Activated T-cell treated with anti-CD3 and anti-CD28 coated beads for 4 hours (primary cell): ENCODE measurements around the gene PICALM.
"Not testable (repeated sequence)": the region's sequence is repeated elsewhere in the genome, so short reads cannot be mapped to it uniquely, and the experiment has no call there.

ENCODE experiments used
- DNase-seq: peaks from one replicate; pipeline ENCODE4 v3.0.0-alpha.2; 2020

PICALM gene

DNA sequence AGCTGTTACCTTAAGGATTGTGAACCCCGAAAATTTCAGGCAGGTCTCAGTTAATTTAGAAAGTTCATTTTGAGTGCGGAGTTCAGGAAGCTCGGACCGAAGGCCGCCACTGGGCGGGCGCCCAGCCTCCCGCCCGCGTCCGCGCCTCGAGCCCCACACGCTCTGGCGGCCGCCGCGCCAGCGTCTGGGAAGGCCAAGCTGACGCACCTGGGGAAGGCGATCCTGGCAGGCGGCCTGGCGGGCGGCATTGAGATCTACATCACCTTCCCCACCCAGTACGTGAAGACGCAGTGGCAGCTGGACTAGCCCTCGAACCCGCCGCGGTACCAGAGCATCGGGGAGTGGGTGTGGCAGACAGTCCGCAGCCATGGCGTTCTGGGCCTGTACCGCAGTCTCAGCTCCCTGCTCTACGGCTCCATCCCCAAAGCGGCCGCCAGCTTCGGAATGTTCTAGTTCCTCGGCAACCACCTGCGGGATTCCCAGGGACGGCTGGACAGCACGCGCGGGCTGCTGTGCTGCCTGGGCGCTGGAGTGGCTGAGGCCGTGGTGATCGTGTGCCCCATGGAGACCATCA is 134.2 kb downstream of the PICALM start:
- DNase-seq: no peak

DNA sequence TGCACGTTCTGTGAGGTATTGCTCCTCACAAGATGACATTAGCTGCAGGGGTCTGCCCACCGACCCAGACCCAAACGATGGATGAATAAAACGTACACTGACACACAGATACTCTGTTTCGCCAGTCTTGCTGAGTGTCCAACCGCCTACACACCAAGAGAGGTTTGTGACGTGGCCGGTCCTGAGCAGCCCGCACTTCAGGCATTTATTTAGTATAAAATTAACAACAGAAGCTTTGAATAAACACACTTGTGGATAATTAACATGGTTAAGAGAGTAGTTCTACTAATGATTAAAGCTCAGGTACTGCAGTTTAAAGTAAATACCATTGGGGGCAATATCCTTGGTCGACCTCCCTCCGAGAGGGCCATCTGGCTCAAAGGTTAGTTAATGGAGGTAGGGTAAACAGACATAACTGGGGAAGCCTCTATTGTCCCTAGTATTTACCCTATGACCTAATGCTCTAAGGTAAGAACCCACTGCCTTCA is 138.0 kb downstream of the PICALM start:
- DNase-seq: no peak

DNA sequence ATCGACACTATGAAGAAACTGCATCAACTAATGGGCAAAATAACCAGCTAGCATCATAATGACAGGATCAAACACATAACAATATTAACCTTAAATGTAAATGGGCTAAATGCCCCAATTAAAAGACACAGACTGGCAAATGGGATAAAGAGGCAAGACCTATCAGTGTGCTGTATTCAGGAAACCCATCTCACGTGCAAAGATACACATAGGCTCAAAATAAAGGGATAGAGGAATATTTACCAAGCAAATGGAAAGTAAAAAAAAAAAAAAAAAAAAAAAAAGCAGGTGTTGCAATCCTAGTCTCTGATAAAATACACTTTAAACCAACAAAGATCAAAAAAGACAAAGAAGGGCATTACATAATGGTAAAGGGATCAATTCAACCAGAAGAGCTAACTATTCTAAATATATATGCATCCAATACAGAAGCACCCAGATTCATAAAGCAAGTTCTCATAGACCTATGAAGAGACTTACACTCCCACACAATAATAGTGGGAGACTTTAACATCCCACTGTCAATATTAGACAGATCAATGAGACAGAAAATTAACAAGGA is 142.2 kb downstream of the PICALM start:
- not testable (repeated sequence) for DNase-seq

DNA sequence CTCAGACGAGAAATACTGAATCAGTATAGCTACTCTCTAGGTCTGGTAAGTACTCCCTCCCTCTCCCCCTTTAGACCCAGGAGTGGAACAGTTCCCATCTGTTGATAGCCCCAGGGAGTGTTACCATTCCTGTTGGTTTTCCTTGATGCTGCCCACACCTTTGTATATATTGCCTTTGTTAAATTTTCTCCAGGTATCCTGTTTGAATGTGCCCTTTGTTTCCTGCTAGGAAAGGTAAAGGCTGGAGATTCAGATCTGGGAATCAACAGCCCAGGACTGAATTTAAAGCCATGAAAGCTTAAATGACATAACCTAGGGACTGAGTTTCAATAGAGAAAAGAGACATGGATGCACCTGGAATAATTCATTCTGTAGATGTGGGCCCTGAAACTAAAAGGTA is 145.4 kb downstream of the PICALM start:
- DNase-seq: no peak

DNA sequence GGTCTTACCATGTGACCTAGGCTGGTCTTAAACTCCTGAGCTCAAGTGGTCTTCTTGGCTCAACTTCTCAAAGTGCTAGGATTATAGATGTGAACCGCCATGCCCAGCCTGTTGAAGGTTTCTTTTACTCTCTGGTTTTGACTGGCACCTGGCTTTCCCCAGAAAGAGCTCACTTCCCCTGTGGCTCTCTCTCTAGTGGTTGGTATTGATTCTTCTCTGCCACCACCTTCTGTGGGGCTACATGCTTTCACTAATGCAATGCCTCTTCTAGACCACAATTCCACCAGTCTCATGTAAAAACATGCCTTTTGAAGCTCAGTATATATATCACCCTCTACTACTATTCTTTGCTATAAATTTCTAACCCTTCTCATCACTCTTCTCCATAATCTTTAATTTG is 146.5 kb downstream of the PICALM start:
- DNase-seq: no peak

DNA sequence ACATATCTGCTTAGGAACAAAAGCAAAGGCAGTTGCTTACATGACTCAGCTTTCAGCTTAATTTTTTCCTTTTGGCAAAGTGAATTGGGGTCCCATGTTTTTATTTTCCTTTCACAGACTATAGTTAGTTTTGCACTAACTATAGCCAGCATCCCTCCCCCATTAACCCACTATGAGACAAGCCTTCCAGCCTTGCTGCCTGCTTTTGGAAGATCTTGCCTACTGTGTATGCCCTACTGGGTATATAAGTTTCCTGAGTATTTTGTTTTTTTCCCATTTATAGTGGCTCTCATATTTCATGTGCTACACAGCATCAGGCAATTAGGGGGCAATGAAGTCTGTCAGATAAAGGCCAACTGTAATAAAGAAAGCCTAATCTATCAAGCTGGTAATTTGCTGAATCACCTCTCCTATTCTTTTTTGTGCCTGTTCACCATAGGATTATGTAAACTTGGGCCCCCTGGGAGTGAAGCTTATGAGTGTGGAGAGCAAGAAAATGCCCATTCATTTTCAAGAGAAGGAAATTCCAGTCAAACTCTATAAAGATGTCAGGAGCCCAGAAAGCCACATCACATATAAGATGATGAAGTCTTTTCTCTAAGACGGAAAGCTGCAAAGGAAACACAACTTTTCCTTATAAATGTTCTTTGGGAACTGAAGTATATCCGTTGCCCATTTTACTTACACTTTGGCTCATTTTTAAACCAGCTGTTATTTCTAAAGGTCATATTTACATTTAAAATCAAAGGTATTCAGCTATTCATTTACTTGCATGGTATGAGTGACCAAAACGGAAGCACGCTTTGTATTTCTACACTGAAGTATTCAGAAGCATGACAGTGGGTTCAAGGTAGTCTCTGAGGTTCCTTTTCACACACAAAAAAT is 149.7 kb downstream of the PICALM start:
- no peak for DNase-seq

DNA sequence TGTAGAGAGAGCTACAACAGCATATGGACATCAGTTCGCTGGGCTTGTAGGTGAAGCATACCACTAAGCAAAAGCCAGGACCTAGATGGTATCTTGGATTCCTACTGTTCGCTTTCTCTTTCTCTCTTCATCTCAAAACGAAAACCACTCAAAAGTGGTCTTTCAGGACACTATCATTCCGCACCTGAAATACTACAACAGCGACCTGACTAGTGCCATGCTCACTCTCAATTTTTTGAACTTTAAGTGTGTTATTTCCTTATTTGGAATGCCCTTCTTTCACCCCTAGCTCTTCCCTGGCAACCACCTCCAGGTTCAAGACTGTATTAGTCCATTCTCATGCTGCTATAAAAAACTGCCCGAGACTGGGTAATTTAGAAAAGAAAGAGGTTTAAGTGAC is 154.5 kb downstream of the PICALM start:
- no peak for DNase-seq

DNA sequence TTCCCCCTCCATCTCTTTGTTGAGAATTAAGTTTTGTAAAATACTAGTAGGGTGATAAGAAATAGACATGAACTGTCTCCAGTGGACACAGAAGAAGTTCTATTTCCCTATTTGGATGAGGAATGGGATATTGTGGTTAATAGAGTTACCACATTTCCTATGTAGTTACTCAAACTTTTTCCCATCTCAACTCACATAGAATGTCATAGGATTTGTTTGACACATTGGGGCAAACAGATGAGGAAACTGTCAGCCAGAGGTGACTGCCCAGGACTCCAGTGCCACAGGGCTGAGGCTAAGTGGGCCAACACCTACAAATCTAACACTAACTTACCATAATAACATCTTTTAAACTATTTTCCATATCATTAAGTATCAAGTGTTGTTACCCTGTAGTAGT is 155.4 kb downstream of the PICALM start:
- DNase-seq: no peak

DNA sequence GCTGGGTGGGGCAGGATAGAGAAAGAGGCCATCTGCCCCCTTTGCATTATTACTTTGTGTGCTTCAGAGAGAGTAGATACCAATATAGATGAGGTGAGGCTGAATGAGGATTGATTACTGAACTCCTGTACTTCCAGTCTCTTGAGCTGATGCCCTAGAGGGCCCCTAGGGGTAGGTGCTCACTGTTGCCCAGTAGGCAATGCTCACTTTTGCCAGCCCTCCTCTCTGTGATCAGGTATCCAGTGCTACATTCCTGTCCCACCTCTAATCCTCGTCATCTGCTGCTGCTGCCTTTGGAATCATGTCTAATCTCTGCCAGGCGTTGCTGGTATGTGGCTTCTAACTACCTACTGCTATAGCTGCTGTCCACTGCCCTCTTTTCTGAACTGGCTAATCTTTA is 156.5 kb downstream of the PICALM start:
- DNase-seq: no peak
